ENCODE measurements around the gene TIAM1. TPM values are rescaled to one million over a fixed set of nuclear protein-coding genes. Genes with fewer than 3 reads are reported as not detected.

The TIAM1 gene
- total RNA-seq, 2 experiments from 2014 or later: 15.0 to 25.1 TPM

DNA sequence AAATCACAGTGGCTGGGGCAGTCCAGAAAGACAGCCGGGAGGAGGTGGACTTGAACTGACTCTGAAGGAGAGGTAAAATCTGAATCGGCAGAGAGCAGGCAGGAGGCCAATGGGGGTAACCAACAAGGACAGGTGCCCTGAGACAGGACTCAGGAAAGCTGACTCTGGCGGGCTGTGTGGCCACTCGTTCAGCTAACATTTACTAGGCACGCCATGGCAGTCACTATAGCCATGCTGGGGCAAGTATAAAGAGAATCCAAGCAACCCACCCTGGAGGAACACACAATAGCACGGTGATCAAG is 7.4 kb downstream of the TIAM1 start:
- no peak for TF ChIP-seq CTCF (conservative IDR thresholded peaks at IDR 0.05; ENCODE audit: low read length)
- TF ChIP-seq EZH2phosphoT487 (IDR thresholded peaks at IDR 0.05; ENCODE audit: borderline replicate concordance, low read depth, low read length): no peak
- H3K9me3 ChIP-seq (ENCODE audit: low read length): no peaks in the 10 kb centered on the region
- H3K4me1 ChIP-seq (ENCODE audit: insufficient read depth, low read length, poor library complexity, severe bottlenecking): no peaks in the 10 kb centered on the region
- no peaks in the 10 kb centered on the region for H3K9me2 ChIP-seq (ENCODE audit: insufficient read depth, low read length)
- intact Hi-C loops (cut with micrococcal nuclease; ENCODE audit: unreplicated experiment): no loop called here
- H3K4me3 ChIP-seq (ENCODE audit: low read depth, low read length, poor library complexity, severe bottlenecking): no peak overlapping the region
- no peak for DNase-seq (ENCODE audit: low spot score)
- no peak overlapping the region for H3K4me2 ChIP-seq (ENCODE audit: low read length)
- ChIA-PET CTCF (ENCODE audit: unreplicated experiment) (no interaction called here), POLR2A (no interaction called here)
- H3K36me3 ChIP-seq (ENCODE audit: insufficient read depth, low read length): no peaks in the 10 kb centered on the region
- no peak overlapping the region for H3K27ac ChIP-seq (ENCODE audit: low read depth, low read length, poor library complexity, severe bottlenecking)
- H3K79me2 ChIP-seq (ENCODE audit: insufficient read depth, low read depth, low read length): no peaks in the 10 kb centered on the region
- BruUV-seq (replicated peaks): no TSS peak
- no peaks in the 10 kb centered on the region for H4K20me1 ChIP-seq (ENCODE audit: insufficient read depth, low read length)
- H2AFZ ChIP-seq (ENCODE audit: low read length): no peak overlapping the region

- POLR2A ChIA-PET: no interaction called here
- H3K4me2 ChIP-seq (ENCODE audit: low read length): no peak overlapping the region
- H3K4me1 ChIP-seq (ENCODE audit: insufficient read depth, low read length, poor library complexity, severe bottlenecking): no peaks in the 10 kb centered on the region
- intact Hi-C loops (cut with micrococcal nuclease; ENCODE audit: unreplicated experiment): no loop called here
- no peaks in the 10 kb centered on the region for H3K9me2 ChIP-seq (ENCODE audit: insufficient read depth, low read length)
- DNase-seq (ENCODE audit: low spot score): no peak
- H3K27ac ChIP-seq (ENCODE audit: low read depth, low read length, poor library complexity, severe bottlenecking): no peak overlapping the region
- H3K9me3 ChIP-seq (ENCODE audit: low read length): no peaks in the 10 kb centered on the region
- no peaks in the 10 kb centered on the region for H3K36me3 ChIP-seq (ENCODE audit: insufficient read depth, low read length)
- H3K79me2 ChIP-seq (ENCODE audit: insufficient read depth, low read depth, low read length): no peaks in the 10 kb centered on the region
- BruUV-seq (replicated peaks): no TSS peak
- CTCF ChIA-PET (ENCODE audit: unreplicated experiment): no interaction called here
- no peaks in the 10 kb centered on the region for H4K20me1 ChIP-seq (ENCODE audit: insufficient read depth, low read length)
- H3K4me3 ChIP-seq (ENCODE audit: low read depth, low read length, poor library complexity, severe bottlenecking): no peak overlapping the region
- H2AFZ ChIP-seq (ENCODE audit: low read length): no peak overlapping the region
- TF ChIP-seq CTCF (conservative IDR thresholded peaks at IDR 0.05; ENCODE audit: low read length) (no peak), EZH2phosphoT487 (IDR thresholded peaks at IDR 0.05; ENCODE audit: borderline replicate concordance, low read depth, low read length) (no peak)
Observed at GRCh38 chr21:31335957-31336738, 7.9 kb downstream of the TIAM1 start.

- Histone ChIP-seq H3K36me3 (ENCODE audit: insufficient read depth, low read length) (no peaks in the 10 kb centered on the region), H3K27ac (ENCODE audit: low read depth, low read length, poor library complexity, severe bottlenecking) (no peak overlapping the region), H3K4me1 (ENCODE audit: insufficient read depth, low read length, poor library complexity, severe bottlenecking) (no peaks in the 10 kb centered on the region), H3K9me2 (ENCODE audit: insufficient read depth, low read length) (no peaks in the 10 kb centered on the region), H3K4me2 (ENCODE audit: low read length) (no peak overlapping the region), H2AFZ (ENCODE audit: low read length) (no peak overlapping the region), H3K9me3 (ENCODE audit: low read length) (no peaks in the 10 kb centered on the region), H4K20me1 (ENCODE audit: insufficient read depth, low read length) (no peaks in the 10 kb centered on the region), H3K4me3 (ENCODE audit: low read depth, low read length, poor library complexity, severe bottlenecking) (no peak overlapping the region), H3K79me2 (ENCODE audit: insufficient read depth, low read depth, low read length) (no peaks in the 10 kb centered on the region)
- DNase-seq (ENCODE audit: low spot score): no peak
- no TSS peak for BruUV-seq (replicated peaks)
- TF ChIP-seq EZH2phosphoT487 (IDR thresholded peaks at IDR 0.05; ENCODE audit: borderline replicate concordance, low read depth, low read length) (no peak), CTCF (conservative IDR thresholded peaks at IDR 0.05; ENCODE audit: low read length) (no peak)
- CTCF ChIA-PET (ENCODE audit: unreplicated experiment): no interaction called here
- intact Hi-C loops (cut with micrococcal nuclease; ENCODE audit: unreplicated experiment): no loop called here
- POLR2A ChIA-PET: no interaction called here
Observed at GRCh38 chr21:31334648-31335121, 9.4 kb downstream of the TIAM1 start.
